Upper lobe of right lung (tissue), 1 donor: ENCODE measurements around the gene LCA5L. TPM values are rescaled to one million over a fixed set of nuclear protein-coding genes. Genes with fewer than 3 reads are reported as not detected.
"Not testable (repeated sequence)": the region's sequence is repeated elsewhere in the genome, so short reads cannot be mapped to it uniquely, and the experiment has no call there.

ENCODE experiments used
- ATAC-seq: fragments of 200-7000 bp; cut with Tn5 transposase; one replicate; pipeline ENCODE4 v1.9.1; 2020; ENCODE audit warnings: mild to moderate bottlenecking, moderate library complexity
- DNase-seq: peaks from one replicate; pipeline ENCODE4 v3.0.0-alpha.2; 2020
- H3K27ac ChIP-seq: fragments of 200-600 bp; one replicate; pipeline ENCODE4 v1.8.0; 2022
- H3K27me3 ChIP-seq: fragments of 200-600 bp; one replicate; pipeline ENCODE4 v1.8.0; 2022; ENCODE audit warnings: mild to moderate bottlenecking
- H3K36me3 ChIP-seq: fragments of 200-600 bp; one replicate; pipeline ENCODE4 v1.8.0; 2022
- H3K4me1 ChIP-seq: fragments of 200-600 bp; one replicate; pipeline ENCODE4 v1.8.0; 2022
- H3K4me3 ChIP-seq: fragments of 200-600 bp; one replicate; pipeline ENCODE4 v1.8.0; 2022; ENCODE audit warnings: mild to moderate bottlenecking
- H3K9me3 ChIP-seq: fragments of 200-600 bp; one replicate; pipeline ENCODE4 v1.8.0; 2022
- CTCF ChIP-seq: fragments of 200-600 bp; IDR thresholded peaks from one replicate; pipeline ENCODE4 v1.8.0; 2022; ENCODE audit warnings: antibody characterized with exemption
- intact Hi-C: fragments of 100-400 bp; cut with DNase I; formaldehyde crosslinking; loops from one replicate; pipeline ENCODE4 v1.11.0; 2022
- total RNA-seq: library from RNA; stranded (reverse); fragmentation: NEBNext Ultra II Directional; extraction: Animal tissue kit (Norgen Biotek cat#: 25700); gene quantifications from one replicate; pipeline ENCODE4 v1.2.1, GENCODE V29; 2021
- donor health status: DM: no; HTN: yes; CAD: no; lungs with severe emphysema.

The LCA5L gene
- total RNA-seq, 1 donor from 2014 or later, result 1.8 TPM

GRCh38 chr21:39386194-39386593, 59.4 kb downstream of the LCA5L start:
- Histone ChIP-seq H3K36me3 (peaks cover 3% of the 10 kb centered on the region), H3K27me3 (no peaks in the 10 kb centered on the region), H3K9me3 (no peaks in the 10 kb centered on the region), H3K4me3 (peak overlapping the region; percentile 46), H3K4me1 (peaks cover 26% of the 10 kb centered on the region), H3K27ac (peak overlapping the region; percentile 28)
- DNase-seq, result peak; percentile 73
- no peak for TF ChIP-seq CTCF
- ATAC-seq, result no peak
- intact Hi-C loops, result loop anchor here (10.0 kb wide), 1 partner anchor 71 kb away; the partner anchor contains the start of gene BRWD1

- no peak for TF ChIP-seq CTCF
- Histone ChIP-seq H3K27ac (peak overlapping the region; percentile 28), H3K4me1 (peaks cover 26% of the 10 kb centered on the region), H3K4me3 (peak overlapping the region; percentile 46), H3K9me3 (no peaks in the 10 kb centered on the region), H3K27me3 (no peaks in the 10 kb centered on the region), H3K36me3 (no peaks in the 10 kb centered on the region)
- ATAC-seq (peak; percentile 83), DNase-seq (peak; percentile 92)
- intact Hi-C loops, result loop anchor here (10.0 kb wide), 1 partner anchor 71 kb away; the partner anchor contains the start of gene BRWD1
Measured at GRCh38 chr21:39385299-39386145, 60.1 kb downstream of the LCA5L start.

DNA sequence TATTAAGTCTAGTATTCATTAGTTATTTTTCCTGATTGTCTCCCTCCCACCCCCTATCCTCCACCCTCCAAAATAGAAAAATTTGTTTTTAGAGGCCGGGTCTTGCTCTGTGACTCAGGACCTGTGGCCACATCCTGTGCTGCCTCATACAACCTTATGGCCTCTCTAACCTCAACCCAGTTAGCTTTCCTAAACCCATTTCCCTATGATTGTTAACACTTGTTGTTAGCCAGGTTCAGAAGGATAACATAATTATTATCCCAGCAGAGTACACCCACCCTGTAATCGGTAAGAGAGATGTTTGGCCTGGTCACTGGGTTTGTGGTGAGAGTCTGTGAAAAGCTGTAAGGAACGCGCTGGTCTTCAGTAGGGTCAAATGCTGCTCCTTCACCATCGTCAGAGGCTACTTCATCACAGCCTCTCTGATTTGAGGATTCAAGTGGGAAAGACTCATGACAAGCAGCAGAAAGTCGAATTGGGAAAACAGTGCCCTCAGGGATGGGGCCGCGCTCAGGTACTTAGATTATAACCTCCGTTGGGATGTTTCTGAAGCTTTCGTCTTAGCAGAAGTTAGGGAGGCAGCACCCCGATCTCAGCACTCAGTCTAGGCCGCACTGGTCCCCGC, 60.8 kb downstream of the LCA5L start:
- intact Hi-C loops, result loop anchor here (10.0 kb wide), 1 partner anchor 70 kb away; the partner anchor contains the start of gene BRWD1
- Histone ChIP-seq H3K27ac (no peak overlapping the region), H3K9me3 (no peaks in the 10 kb centered on the region), H3K4me1 (peaks cover 27% of the 10 kb centered on the region), H3K27me3 (no peaks in the 10 kb centered on the region), H3K36me3 (no peaks in the 10 kb centered on the region), H3K4me3 (no peak overlapping the region)
- ATAC-seq (no peak), DNase-seq (no peak)
- TF ChIP-seq CTCF, result no peak

GRCh38 chr21:39382096-39382495, 63.5 kb downstream of the LCA5L start:
- H3K9me3 ChIP-seq, H3K27me3 ChIP-seq, H3K36me3 ChIP-seq, DNase-seq, ATAC-seq, H3K27ac ChIP-seq, H3K4me3 ChIP-seq: not testable (repeated sequence)
- peaks cover 16% of the 10 kb centered on the region for H3K4me1 ChIP-seq
- intact Hi-C loops, result loop anchor here (10.0 kb wide), 1 partner anchor 67 kb away; the partner anchor contains the start of gene BRWD1

- Histone ChIP-seq H3K36me3 (no peaks in the 10 kb centered on the region), H3K4me1 (peaks cover 5% of the 10 kb centered on the region), H3K4me3 (peak overlapping the region; percentile 74), H3K9me3 (no peaks in the 10 kb centered on the region), H3K27me3 (no peaks in the 10 kb centered on the region), H3K27ac (peak overlapping the region; percentile 91)
- TF ChIP-seq CTCF, result no peak
- no peak for DNase-seq
- intact Hi-C loops, result loop anchor here (10.0 kb wide), 1 partner anchor 66 kb away; the partner anchor contains the start of gene BRWD1
- no peak for ATAC-seq
Measured at GRCh38 chr21:39381009-39381408, 64.6 kb downstream of the LCA5L start.
